Measurements from ENCODE around the gene MYZAP.

The MYZAP gene, protein sequence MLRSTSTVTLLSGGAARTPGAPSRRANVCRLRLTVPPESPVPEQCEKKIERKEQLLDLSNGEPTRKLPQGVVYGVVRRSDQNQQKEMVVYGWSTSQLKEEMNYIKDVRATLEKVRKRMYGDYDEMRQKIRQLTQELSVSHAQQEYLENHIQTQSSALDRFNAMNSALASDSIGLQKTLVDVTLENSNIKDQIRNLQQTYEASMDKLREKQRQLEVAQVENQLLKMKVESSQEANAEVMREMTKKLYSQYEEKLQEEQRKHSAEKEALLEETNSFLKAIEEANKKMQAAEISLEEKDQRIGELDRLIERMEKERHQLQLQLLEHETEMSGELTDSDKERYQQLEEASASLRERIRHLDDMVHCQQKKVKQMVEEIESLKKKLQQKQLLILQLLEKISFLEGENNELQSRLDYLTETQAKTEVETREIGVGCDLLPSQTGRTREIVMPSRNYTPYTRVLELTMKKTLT

DNA sequence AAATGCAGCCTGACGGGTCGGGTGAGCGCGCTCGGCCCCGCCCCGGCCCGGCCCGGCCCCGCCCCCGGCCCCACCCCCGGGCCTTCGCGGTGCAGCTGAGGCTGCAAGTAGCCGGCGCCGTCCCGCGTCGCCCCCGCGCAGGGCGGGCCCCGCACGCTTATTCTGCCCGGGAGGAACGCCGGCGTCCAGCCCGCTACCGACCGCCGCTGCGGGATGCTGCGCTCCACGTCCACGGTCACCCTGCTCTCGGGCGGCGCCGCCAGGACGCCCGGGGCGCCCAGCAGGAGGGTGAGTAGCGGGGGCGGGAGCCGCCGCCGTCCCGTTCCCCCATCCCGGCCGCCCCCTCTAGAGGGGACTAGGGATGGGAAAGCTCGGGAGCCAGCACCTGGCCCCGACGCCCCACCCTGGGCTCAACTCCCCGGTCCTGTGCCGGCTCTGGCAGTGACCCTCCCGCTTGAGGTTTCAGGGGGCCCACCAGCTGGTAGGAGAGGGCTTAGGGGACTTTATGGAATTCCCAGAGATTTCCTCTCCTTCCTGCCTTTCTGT, at the start of gene MYZAP:
MYZAP (plus strand) TSS at position 83 of the 546 bp plus-strand sequence; CDS start at position 214, 131 bp downstream.
- peak; percentile 88 for ATAC-seq
- no peak for TF ChIP-seq ARNTL (CRISPR knock-in tag; IDR thresholded peaks at IDR 0.05; ENCODE audit: borderline replicate concordance, low read depth)
- TF ChIP-seq PATZ1 (CRISPR knock-in tag; IDR thresholded peaks at IDR 0.05; ENCODE audit: borderline replicate concordance) = no peak
- TF ChIP-seq TCF4 (CRISPR knock-in tag; IDR thresholded peaks at IDR 0.05; ENCODE audit: borderline replicate concordance) = no peak
- TF ChIP-seq ZC3H10 (CRISPR knock-in tag; IDR thresholded peaks at IDR 0.05) = no peak
- no peak for TF ChIP-seq SNAI2 (CRISPR knock-in tag; IDR thresholded peaks at IDR 0.05)
- no peak for TF ChIP-seq ZFP3 (CRISPR knock-in tag; IDR thresholded peaks at IDR 0.05)
- no peak for TF ChIP-seq RARB (CRISPR knock-in tag; IDR thresholded peaks at IDR 0.05)
- no peak for TF ChIP-seq CSDC2 (CRISPR knock-in tag; IDR thresholded peaks at IDR 0.05)
- TF ChIP-seq, protein P1, sequence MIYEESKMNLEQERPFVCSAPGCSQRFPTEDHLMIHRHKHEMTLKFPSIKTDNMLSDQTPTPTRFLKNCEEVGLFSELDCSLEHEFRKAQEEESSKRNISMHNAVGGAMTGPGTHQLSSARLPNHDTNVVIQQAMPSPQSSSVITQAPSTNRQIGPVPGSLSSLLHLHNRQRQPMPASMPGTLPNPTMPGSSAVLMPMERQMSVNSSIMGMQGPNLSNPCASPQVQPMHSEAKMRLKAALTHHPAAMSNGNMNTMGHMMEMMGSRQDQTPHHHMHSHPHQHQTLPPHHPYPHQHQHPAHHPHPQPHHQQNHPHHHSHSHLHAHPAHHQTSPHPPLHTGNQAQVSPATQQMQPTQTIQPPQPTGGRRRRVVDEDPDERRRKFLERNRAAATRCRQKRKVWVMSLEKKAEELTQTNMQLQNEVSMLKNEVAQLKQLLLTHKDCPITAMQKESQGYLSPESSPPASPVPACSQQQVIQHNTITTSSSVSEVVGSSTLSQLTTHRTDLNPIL (CRISPR knock-in tag; IDR thresholded peaks at IDR 0.05; ENCODE audit: low read depth) = no peak
- no peak for TF ChIP-seq ISL1 (CRISPR knock-in tag; IDR thresholded peaks at IDR 0.05)
- no peak for TF ChIP-seq OSR1 (CRISPR knock-in tag; IDR thresholded peaks at IDR 0.05)
- TF ChIP-seq TOX (CRISPR knock-in tag; IDR thresholded peaks at IDR 0.05; ENCODE audit: borderline replicate concordance) = no peak
- no peak for TF ChIP-seq GLIS3 (CRISPR knock-in tag; IDR thresholded peaks at IDR 0.05)
- no peak for TF ChIP-seq ESRRG (CRISPR knock-in tag; IDR thresholded peaks at IDR 0.05)
- no peak for TF ChIP-seq ZNF565 (CRISPR knock-in tag; conservative IDR thresholded peaks at IDR 0.05; ENCODE audit: low read depth)
- TF ChIP-seq PPARA (CRISPR knock-in tag; IDR thresholded peaks at IDR 0.05; ENCODE audit: borderline replicate concordance) = no peak

- TF ChIP-seq, protein P2, sequence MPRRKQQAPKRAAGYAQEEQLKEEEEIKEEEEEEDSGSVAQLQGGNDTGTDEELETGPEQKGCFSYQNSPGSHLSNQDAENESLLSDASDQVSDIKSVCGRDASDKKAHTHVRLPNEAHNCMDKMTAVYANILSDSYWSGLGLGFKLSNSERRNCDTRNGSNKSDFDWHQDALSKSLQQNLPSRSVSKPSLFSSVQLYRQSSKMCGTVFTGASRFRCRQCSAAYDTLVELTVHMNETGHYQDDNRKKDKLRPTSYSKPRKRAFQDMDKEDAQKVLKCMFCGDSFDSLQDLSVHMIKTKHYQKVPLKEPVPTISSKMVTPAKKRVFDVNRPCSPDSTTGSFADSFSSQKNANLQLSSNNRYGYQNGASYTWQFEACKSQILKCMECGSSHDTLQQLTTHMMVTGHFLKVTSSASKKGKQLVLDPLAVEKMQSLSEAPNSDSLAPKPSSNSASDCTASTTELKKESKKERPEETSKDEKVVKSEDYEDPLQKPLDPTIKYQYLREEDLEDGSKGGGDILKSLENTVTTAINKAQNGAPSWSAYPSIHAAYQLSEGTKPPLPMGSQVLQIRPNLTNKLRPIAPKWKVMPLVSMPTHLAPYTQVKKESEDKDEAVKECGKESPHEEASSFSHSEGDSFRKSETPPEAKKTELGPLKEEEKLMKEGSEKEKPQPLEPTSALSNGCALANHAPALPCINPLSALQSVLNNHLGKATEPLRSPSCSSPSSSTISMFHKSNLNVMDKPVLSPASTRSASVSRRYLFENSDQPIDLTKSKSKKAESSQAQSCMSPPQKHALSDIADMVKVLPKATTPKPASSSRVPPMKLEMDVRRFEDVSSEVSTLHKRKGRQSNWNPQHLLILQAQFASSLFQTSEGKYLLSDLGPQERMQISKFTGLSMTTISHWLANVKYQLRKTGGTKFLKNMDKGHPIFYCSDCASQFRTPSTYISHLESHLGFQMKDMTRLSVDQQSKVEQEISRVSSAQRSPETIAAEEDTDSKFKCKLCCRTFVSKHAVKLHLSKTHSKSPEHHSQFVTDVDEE (CRISPR knock-in tag; IDR thresholded peaks at IDR 0.05) = no peak
- TF ChIP-seq RARB (CRISPR knock-in tag; IDR thresholded peaks at IDR 0.05) = no peak
- no peak for TF ChIP-seq ARNTL (CRISPR knock-in tag; IDR thresholded peaks at IDR 0.05; ENCODE audit: borderline replicate concordance, low read depth)
- peak; percentile 15; the same call in 2 of the 3 replicates for ATAC-seq
These were observed 49.2 kb upstream of the MYZAP start for GRCh38 chr15:57542505-57542817.

- TF ChIP-seq PATZ1 (CRISPR knock-in tag; IDR thresholded peaks at IDR 0.05; ENCODE audit: borderline replicate concordance) = no peak
- no peak for TF ChIP-seq ZC3H10 (CRISPR knock-in tag; IDR thresholded peaks at IDR 0.05)
- TF ChIP-seq ZFP30 (CRISPR knock-in tag; IDR thresholded peaks at IDR 0.05) = no peak
- no peak for TF ChIP-seq TOX (CRISPR knock-in tag; IDR thresholded peaks at IDR 0.05; ENCODE audit: borderline replicate concordance)
- TF ChIP-seq ARNTL (CRISPR knock-in tag; IDR thresholded peaks at IDR 0.05; ENCODE audit: borderline replicate concordance, low read depth) = no peak
- no peak for TF ChIP-seq ZFP3 (CRISPR knock-in tag; IDR thresholded peaks at IDR 0.05)
- TF ChIP-seq ISL1 (CRISPR knock-in tag; IDR thresholded peaks at IDR 0.05) = no peak
- no peak for TF ChIP-seq CSRNP3 (CRISPR knock-in tag; IDR thresholded peaks at IDR 0.05)
- TF ChIP-seq CSDC2 (CRISPR knock-in tag; IDR thresholded peaks at IDR 0.05) = no peak
- no peak for TF ChIP-seq GLIS3 (CRISPR knock-in tag; IDR thresholded peaks at IDR 0.05)
- no peak for TF ChIP-seq TCF4 (CRISPR knock-in tag; IDR thresholded peaks at IDR 0.05; ENCODE audit: borderline replicate concordance)
- TF ChIP-seq BACH2 (CRISPR knock-in tag; IDR thresholded peaks at IDR 0.05; ENCODE audit: borderline replicate concordance) = no peak
- TF ChIP-seq SNAI2 (CRISPR knock-in tag; IDR thresholded peaks at IDR 0.05) = no peak
- no peak for TF ChIP-seq ZNF8 (CRISPR knock-in tag; IDR thresholded peaks at IDR 0.05)
- no peak for TF ChIP-seq ESRRG (CRISPR knock-in tag; IDR thresholded peaks at IDR 0.05)
- no peak for TF ChIP-seq ZNF565 (CRISPR knock-in tag; conservative IDR thresholded peaks at IDR 0.05; ENCODE audit: low read depth)
- no peak for TF ChIP-seq ZNF70 (CRISPR knock-in tag; IDR thresholded peaks at IDR 0.05)
- no peak for ATAC-seq
These were observed 46.7 kb upstream of the MYZAP start for GRCh38 chr15:57544848-57545480.

Measured in SK-N-SH treated with all-trans-retinoic acid at 6 μM for 48 hours (cell line).